Stomach (tissue), 4 donors: ENCODE data around the gene CRYGD.
"Not testable (repeated sequence)": the region's sequence is repeated elsewhere in the genome, so short reads cannot be mapped to it uniquely, and the experiment has no call there.

Source experiments
- EP300 ChIP-seq: sonication (generic); formaldehyde crosslinking; IDR thresholded peaks from one replicate; pipeline ENCODE4 v1.6.1; 2017; ENCODE audit warnings: antibody characterized with exemption
- TF ChIP-seq, protein P1 (sequence below), 7 experiments: fragments of 450-650 bp in 4 of 7; fragments of 200-600 bp in 3 of 7; sonication (generic) in 3 of 7; IDR thresholded peaks; one replicate each; pipeline ENCODE4 v1.5.1; 2016 to 2019; ENCODE audit warnings: antibody characterized with exemption in 7 of 7, control low read depth in 2 of 7, mild to moderate bottlenecking in 1 of 7

DNA sequence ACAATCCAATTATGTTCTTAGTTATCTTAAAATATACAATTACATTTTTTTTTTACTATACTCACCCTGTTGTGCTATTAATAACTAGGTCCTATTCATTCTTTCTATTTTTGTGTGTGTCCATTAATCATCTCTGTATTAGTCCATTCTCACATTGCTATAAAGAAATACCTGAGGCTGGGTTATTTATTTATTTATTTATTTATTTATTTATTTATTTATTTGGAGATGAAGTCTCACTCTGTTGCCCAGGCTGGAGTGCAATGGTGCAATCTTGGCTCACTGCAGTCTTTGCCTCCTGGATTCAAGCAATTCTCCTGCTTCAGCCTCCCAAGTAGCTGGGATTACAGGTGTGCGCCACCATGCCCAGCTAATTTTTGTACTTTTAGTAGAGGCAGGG, 25.6 kb downstream of the CRYGD start:
- TF ChIP-seq, protein P1, sequence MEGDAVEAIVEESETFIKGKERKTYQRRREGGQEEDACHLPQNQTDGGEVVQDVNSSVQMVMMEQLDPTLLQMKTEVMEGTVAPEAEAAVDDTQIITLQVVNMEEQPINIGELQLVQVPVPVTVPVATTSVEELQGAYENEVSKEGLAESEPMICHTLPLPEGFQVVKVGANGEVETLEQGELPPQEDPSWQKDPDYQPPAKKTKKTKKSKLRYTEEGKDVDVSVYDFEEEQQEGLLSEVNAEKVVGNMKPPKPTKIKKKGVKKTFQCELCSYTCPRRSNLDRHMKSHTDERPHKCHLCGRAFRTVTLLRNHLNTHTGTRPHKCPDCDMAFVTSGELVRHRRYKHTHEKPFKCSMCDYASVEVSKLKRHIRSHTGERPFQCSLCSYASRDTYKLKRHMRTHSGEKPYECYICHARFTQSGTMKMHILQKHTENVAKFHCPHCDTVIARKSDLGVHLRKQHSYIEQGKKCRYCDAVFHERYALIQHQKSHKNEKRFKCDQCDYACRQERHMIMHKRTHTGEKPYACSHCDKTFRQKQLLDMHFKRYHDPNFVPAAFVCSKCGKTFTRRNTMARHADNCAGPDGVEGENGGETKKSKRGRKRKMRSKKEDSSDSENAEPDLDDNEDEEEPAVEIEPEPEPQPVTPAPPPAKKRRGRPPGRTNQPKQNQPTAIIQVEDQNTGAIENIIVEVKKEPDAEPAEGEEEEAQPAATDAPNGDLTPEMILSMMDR (IDR thresholded peaks at IDR 0.05): not testable (repeated sequence)
- not testable (repeated sequence) for TF ChIP-seq EP300
